Measurements from ENCODE around the gene BRCA2.
"Not testable (repeated sequence)": the region's sequence is repeated elsewhere in the genome, so short reads cannot be mapped to it uniquely, and the experiment has no call there.

BRCA2 gene

GRCh38 chr13:32320528-32320927 lies 5.2 kb downstream of the BRCA2 start:
- TF ChIP-seq, protein P1, sequence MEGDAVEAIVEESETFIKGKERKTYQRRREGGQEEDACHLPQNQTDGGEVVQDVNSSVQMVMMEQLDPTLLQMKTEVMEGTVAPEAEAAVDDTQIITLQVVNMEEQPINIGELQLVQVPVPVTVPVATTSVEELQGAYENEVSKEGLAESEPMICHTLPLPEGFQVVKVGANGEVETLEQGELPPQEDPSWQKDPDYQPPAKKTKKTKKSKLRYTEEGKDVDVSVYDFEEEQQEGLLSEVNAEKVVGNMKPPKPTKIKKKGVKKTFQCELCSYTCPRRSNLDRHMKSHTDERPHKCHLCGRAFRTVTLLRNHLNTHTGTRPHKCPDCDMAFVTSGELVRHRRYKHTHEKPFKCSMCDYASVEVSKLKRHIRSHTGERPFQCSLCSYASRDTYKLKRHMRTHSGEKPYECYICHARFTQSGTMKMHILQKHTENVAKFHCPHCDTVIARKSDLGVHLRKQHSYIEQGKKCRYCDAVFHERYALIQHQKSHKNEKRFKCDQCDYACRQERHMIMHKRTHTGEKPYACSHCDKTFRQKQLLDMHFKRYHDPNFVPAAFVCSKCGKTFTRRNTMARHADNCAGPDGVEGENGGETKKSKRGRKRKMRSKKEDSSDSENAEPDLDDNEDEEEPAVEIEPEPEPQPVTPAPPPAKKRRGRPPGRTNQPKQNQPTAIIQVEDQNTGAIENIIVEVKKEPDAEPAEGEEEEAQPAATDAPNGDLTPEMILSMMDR (IDR thresholded peaks at IDR 0.05; ENCODE audit: low read depth, low read length, missing control alignments), result no peak
- H3K4me3 ChIP-seq (ENCODE audit: low read depth, low read length), result no peak overlapping the region
- DNase-seq (ENCODE audit: low read depth), result no peak

- no peak for DNase-seq (ENCODE audit: low read depth)
- TF ChIP-seq, protein P1 (IDR thresholded peaks at IDR 0.05; ENCODE audit: low read depth, low read length, missing control alignments), result no peak
Measured at GRCh38 chr13:32323912-32324311, 8.6 kb downstream of the BRCA2 start.

DNA sequence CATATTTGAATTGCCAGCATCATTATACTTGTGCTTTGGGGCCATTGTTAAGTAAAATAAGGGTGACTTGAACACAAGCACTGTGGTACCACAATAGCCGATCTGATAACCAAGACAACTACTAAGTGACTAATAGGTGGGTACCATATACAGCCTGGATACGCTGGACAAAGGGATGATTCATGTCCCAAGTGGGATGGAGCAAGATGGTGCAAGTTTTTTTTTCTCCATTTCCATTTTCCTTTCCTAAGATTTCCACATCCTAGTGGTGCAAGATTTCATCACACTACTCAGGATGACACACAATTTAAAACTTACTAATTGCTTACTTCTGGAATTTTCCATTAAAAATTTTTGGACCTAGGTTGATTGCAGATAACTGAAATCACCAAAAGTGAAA lies 15.1 kb downstream of the BRCA2 start:
- no peak for DNase-seq (ENCODE audit: low read depth)
- no peak overlapping the region for H3K4me3 ChIP-seq (ENCODE audit: low read depth, low read length)
- TF ChIP-seq, protein P1 (IDR thresholded peaks at IDR 0.05; ENCODE audit: low read depth, low read length, missing control alignments), result no peak

More at GRCh38 chr13:32323912-32324311, 8.6 kb downstream of the BRCA2 start:
- H3K4me3 ChIP-seq (ENCODE audit: low read depth, low read length), result no peak overlapping the region

DNA sequence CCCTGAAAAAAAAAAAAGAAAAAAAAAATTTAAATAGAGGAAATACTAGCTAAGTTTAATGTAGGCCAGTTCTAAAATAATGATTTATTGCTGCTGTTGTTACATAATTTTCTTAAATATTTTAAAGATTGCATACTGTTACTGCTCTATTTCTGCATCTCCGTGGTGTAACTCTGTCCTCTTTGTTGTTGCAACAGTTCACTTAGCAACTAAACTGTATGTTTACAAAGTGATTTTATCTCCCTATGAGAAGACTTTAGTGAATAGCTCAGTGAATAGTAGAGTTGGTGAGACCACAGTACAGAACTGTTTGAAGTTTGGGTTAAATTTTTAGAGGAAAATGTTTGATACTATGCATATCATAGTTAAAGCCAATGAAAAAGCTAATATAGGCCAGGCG lies 19.4 kb downstream of the BRCA2 start:
- no peak overlapping the region for H3K4me3 ChIP-seq (ENCODE audit: low read depth, low read length)
- TF ChIP-seq, protein P1 (IDR thresholded peaks at IDR 0.05; ENCODE audit: low read depth, low read length, missing control alignments), result no peak
- DNase-seq (ENCODE audit: low read depth), result no peak

DNA sequence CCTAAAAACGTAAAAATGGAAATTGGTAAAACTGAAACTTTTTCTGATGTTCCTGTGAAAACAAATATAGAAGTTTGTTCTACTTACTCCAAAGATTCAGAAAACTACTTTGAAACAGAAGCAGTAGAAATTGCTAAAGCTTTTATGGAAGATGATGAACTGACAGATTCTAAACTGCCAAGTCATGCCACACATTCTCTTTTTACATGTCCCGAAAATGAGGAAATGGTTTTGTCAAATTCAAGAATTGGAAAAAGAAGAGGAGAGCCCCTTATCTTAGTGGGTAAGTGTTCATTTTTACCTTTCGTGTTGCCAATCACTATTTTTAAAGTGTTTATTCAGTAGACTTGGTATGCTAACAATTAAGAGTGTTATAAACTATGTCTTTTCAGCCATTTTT lies 25.6 kb downstream of the BRCA2 start:
- TF ChIP-seq, protein P1 (IDR thresholded peaks at IDR 0.05; ENCODE audit: low read depth, low read length, missing control alignments), result no peak
- DNase-seq (ENCODE audit: low read depth), result no peak
- H3K4me3 ChIP-seq (ENCODE audit: low read depth, low read length), result no peak overlapping the region

GRCh38 chr13:32347651-32348050 lies 32.3 kb downstream of the BRCA2 start:
- TF ChIP-seq, protein P1 (IDR thresholded peaks at IDR 0.05; ENCODE audit: low read depth, low read length, missing control alignments), result no peak
- no peak for DNase-seq (ENCODE audit: low read depth)
- no peak overlapping the region for H3K4me3 ChIP-seq (ENCODE audit: low read depth, low read length)

- not testable (repeated sequence) for DNase-seq (ENCODE audit: low read depth); H3K4me3 ChIP-seq (ENCODE audit: low read depth, low read length)
Measured at GRCh38 chr13:32350839-32351441, 35.6 kb downstream of the BRCA2 start.

Measured in GM12864 (cell line).